SU-DHL-6 (cell line): ENCODE data around the gene NHP2.

Experiments used
- EZH2phosphoT487 ChIP-seq: fragments of 200-600 bp; sonication (generic), shearing (Covaris generic); conservative IDR thresholded peaks from 2 replicates; pipeline ENCODE4 v1.6.1; 2018; ENCODE audit warnings: mild to moderate bottlenecking, antibody characterized with exemption, low read length, moderate library complexity, mixed read lengths
- TF ChIP-seq, protein P1 (sequence below): fragments of 200-600 bp; sonication (generic); IDR thresholded peaks from one replicate; pipeline ENCODE4 v1.5.1; 2017; ENCODE audit warnings: antibody characterized with exemption, mild to moderate bottlenecking, low read length, moderate library complexity; ENCODE audit not compliant: insufficient read depth, poor library complexity, severe bottlenecking

DNA sequence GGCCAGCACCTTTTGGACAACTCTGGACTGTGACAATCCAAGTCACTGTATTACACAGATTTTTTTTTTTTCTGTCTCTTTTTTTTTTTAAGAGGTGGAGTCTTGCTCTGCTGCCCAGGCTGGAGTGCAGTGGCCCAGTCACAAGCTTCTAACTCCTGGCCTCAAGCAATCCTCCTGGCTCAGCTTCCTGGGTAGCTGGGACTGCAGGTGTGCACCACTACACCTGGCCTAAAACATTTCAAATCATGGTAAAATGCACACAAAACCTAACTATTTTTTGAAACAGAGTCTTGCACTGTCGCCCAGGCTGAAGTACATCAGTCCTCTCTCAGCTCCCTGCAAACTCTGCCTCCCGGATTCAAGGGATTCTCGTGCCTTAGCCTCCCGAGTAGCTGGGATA is 47.6 kb downstream of the NHP2 start:
- TF ChIP-seq, protein P1, sequence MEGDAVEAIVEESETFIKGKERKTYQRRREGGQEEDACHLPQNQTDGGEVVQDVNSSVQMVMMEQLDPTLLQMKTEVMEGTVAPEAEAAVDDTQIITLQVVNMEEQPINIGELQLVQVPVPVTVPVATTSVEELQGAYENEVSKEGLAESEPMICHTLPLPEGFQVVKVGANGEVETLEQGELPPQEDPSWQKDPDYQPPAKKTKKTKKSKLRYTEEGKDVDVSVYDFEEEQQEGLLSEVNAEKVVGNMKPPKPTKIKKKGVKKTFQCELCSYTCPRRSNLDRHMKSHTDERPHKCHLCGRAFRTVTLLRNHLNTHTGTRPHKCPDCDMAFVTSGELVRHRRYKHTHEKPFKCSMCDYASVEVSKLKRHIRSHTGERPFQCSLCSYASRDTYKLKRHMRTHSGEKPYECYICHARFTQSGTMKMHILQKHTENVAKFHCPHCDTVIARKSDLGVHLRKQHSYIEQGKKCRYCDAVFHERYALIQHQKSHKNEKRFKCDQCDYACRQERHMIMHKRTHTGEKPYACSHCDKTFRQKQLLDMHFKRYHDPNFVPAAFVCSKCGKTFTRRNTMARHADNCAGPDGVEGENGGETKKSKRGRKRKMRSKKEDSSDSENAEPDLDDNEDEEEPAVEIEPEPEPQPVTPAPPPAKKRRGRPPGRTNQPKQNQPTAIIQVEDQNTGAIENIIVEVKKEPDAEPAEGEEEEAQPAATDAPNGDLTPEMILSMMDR: no peak
- no peak for TF ChIP-seq EZH2phosphoT487
